ENCODE data around the gene SPATA31D3. TPM values are rescaled to one million over a fixed set of nuclear protein-coding genes. Genes with fewer than 3 reads are reported as not detected.

The SPATA31D3 gene
- total RNA-seq, 1 experiment from 2014 or later: not detected

DNA sequence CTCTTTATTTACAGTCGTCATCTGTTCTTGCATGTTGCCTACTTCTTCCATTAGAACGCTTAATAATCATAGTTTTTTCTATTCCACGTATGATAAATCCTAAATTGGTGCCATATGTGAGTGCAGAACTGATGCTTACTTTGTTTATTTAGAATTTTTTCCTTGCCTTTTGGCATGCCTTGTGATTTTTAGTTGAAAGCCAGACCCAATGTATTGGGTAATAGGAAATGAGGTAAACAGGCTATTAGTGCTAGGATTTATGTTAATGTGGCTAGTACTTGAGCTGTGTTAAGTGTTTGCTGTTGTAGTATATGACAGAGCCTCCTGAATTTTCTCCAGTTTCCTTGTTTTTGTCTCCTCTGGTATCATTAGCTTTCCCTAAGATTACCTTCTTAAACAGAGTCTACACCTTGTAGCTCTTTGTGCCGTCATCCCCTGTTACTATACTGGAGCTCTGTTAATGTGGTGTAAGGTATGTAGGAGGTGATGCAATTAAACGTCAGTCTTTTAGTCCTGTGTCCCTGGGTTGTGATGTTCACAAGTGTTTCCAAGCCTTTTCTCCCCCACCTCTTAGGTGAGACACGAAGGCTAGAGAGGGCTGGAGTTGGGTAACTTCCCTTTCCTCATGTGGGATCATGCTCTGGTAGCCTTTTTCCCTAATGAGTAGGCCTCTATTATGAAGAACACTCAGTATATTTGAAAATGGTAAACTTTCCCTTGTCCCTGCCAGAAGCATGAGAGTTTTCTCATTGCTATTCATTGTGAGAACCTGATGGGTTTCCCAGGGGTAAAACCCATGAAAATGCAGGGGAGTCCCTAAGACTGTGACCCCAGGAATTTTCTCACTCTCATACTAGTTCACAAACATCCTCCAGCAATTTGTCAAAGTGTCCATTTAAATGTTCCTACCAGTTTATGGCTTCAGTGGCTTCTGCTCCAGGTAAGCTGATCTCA lies 21.2 kb downstream of the SPATA31D3 start:
- Histone ChIP-seq H3K27ac (ENCODE audit: low read length) (no peak overlapping the region), H3K4me3 (ENCODE audit: low read depth in 2 of 2, low read length in 2 of 2) (no peak overlapping the region), H3K9me3 (ENCODE audit: control insufficient read depth, insufficient read depth, low read depth, low read length) (no peaks in the 10 kb centered on the region), H3K27me3 (ENCODE audit: control insufficient read depth, insufficient read depth, low read length) (no peaks in the 10 kb centered on the region), H3K4me1 (ENCODE audit: control insufficient read depth, insufficient read depth, low read length) (no peaks in the 10 kb centered on the region), H3K36me3 (ENCODE audit: control insufficient read depth, insufficient read depth, low read length) (no peaks in the 10 kb centered on the region)
- ATAC-seq: no peak
- no peak for TF ChIP-seq CTCF (IDR thresholded peaks at IDR 0.05)
- TF ChIP-seq SIN3A (IDR thresholded peaks at IDR 0.05; ENCODE audit: borderline replicate concordance, insufficient read depth, low read depth, low read length): no peak
- no peak for TF ChIP-seq POLR2AphosphoS5 (IDR thresholded peaks at IDR 0.05; ENCODE audit: low read depth, low read length)
- TF ChIP-seq, protein P1, sequence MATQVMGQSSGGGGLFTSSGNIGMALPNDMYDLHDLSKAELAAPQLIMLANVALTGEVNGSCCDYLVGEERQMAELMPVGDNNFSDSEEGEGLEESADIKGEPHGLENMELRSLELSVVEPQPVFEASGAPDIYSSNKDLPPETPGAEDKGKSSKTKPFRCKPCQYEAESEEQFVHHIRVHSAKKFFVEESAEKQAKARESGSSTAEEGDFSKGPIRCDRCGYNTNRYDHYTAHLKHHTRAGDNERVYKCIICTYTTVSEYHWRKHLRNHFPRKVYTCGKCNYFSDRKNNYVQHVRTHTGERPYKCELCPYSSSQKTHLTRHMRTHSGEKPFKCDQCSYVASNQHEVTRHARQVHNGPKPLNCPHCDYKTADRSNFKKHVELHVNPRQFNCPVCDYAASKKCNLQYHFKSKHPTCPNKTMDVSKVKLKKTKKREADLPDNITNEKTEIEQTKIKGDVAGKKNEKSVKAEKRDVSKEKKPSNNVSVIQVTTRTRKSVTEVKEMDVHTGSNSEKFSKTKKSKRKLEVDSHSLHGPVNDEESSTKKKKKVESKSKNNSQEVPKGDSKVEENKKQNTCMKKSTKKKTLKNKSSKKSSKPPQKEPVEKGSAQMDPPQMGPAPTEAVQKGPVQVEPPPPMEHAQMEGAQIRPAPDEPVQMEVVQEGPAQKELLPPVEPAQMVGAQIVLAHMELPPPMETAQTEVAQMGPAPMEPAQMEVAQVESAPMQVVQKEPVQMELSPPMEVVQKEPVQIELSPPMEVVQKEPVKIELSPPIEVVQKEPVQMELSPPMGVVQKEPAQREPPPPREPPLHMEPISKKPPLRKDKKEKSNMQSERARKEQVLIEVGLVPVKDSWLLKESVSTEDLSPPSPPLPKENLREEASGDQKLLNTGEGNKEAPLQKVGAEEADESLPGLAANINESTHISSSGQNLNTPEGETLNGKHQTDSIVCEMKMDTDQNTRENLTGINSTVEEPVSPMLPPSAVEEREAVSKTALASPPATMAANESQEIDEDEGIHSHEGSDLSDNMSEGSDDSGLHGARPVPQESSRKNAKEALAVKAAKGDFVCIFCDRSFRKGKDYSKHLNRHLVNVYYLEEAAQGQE (IDR thresholded peaks at IDR 0.05; ENCODE audit: insufficient read depth in 1 of 2, low read depth in 2 of 2, low read length in 1 of 2): no peak
- TF ChIP-seq TCF7L2 (IDR thresholded peaks at IDR 0.05; ENCODE audit: low read depth, low read length): no peak
- ChIA-PET POLR2A (no interaction called here), CTCF (no interaction called here)
- DNase-seq (ENCODE audit: low read depth, low spot score): no peak
- in situ Hi-C loops (cut with HindIII; ENCODE audit: low pct_unique_long_range_greater_than_20kb, low sequenced_read_pairs): no loop called here
- intact Hi-C loops (cut with micrococcal nuclease; ENCODE audit: unreplicated experiment): no loop called here
- BruUV-seq (replicated peaks): no TSS peak

DNA sequence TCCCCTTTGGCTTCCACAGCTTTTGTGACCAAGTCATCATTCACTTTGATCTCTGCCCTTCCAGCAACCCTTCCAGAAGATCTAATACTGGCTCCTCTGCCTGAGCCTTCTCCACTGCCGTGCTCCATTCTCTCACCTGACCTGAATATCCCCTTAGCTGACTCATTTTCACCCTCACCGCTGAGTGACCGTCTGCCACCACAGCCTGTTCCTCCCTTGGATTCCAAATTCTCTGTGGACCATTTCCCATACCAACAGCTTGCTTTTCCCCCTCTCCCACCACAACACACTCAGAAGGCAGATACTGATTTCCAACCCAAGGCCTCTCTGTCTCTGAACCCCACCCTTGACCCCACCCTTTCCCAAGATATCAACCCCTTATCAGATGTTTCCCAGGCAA lies 24.7 kb downstream of the SPATA31D3 start:
- no peak overlapping the region for H3K27ac ChIP-seq (ENCODE audit: low read length)
- POLR2A ChIA-PET: no interaction called here
- TF ChIP-seq SIN3A (IDR thresholded peaks at IDR 0.05; ENCODE audit: borderline replicate concordance, insufficient read depth, low read depth, low read length): no peak
- TF ChIP-seq, protein P1 (IDR thresholded peaks at IDR 0.05; ENCODE audit: insufficient read depth in 1 of 2, low read depth in 2 of 2, low read length in 1 of 2): no peak
- TF ChIP-seq CTCF (IDR thresholded peaks at IDR 0.05): no peak
- TF ChIP-seq TCF7L2 (IDR thresholded peaks at IDR 0.05; ENCODE audit: low read depth, low read length): no peak
- TF ChIP-seq POLR2AphosphoS5 (IDR thresholded peaks at IDR 0.05; ENCODE audit: low read depth, low read length): no peak
- intact Hi-C loops (cut with micrococcal nuclease; ENCODE audit: unreplicated experiment) (no loop called here), in situ Hi-C loops (cut with HindIII; ENCODE audit: low pct_unique_long_range_greater_than_20kb, low sequenced_read_pairs) (no loop called here)
- ATAC-seq (no peak), DNase-seq (ENCODE audit: low read depth, low spot score) (no peak)
- no peaks in the 10 kb centered on the region for H3K9me3 ChIP-seq (ENCODE audit: control insufficient read depth, insufficient read depth, low read depth, low read length)
- no TSS peak for BruUV-seq (replicated peaks)
- H3K4me1 ChIP-seq (ENCODE audit: control insufficient read depth, insufficient read depth, low read length): no peaks in the 10 kb centered on the region
- no peaks in the 10 kb centered on the region for H3K36me3 ChIP-seq (ENCODE audit: control insufficient read depth, insufficient read depth, low read length)
- H3K27me3 ChIP-seq (ENCODE audit: control insufficient read depth, insufficient read depth, low read length): no peaks in the 10 kb centered on the region
- CTCF ChIA-PET: no interaction called here
- no peak overlapping the region for H3K4me3 ChIP-seq (ENCODE audit: low read depth in 2 of 2, low read length in 2 of 2)
